GM18870 (cell line): ENCODE data around the gene TEDC1.
"Not testable (repeated sequence)": the region's sequence is repeated elsewhere in the genome, so short reads cannot be mapped to it uniquely, and the experiment has no call there.

ENCODE experiments used
- ATAC-seq: cut with Tn5 transposase; IDR thresholded peaks from one replicate; pipeline ENCODE4 v1.9.1; 2021; ENCODE audit warnings: moderate library complexity; ENCODE audit not compliant: unreplicated experiment

The TEDC1 gene

GRCh38 chr14:105536051-105536450 is 45.0 kb downstream of the TEDC1 start:
- no peak for ATAC-seq

GRCh38 chr14:105536691-105537579 is 45.9 kb downstream of the TEDC1 start:
- ATAC-seq: no peak

DNA sequence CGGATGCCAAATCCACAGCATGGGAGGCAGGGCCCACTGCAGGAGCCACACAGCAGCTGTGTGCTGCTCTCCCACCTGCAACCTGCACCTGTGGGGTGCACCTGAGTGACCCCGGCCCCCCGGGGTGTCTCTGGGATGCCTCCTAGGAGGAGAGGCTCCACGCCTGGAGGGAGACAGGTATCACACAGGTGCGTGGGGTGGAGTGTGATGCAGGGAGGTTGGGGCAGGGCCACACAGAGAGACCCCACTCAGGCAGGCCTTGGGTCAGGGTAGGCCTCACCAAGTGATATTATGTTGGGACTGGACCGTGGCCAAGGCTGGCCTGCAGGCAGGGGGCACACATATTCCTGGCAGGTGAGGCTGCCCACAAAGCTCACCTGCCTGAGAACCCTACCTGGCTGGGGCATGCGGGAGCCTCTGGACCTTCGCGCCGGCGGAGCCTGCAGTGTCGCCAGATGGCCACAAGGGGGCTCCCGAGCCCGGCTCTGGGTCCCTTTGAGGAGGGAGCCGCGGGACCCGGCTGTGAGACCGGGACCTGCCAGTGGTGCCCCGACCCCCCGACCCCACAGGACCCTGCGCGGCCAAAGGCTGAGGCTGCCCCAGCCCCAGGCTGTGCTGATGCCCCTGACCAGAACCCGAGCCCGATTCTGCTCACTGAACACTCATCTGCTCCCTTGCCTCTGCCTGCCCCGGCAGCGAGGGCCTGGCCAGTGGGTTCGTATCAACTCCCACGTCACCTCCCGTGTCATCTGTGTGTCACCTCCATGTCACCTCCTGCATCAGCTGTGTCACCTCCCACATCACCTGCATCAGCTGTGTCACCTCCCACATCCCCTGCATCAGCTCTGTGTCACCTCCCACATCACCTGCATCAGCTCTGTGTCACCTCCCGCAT is 46.8 kb downstream of the TEDC1 start:
- ATAC-seq: no peak

- no peak for ATAC-seq
Measured at GRCh38 chr14:105538481-105539049, 47.5 kb downstream of the TEDC1 start.

DNA sequence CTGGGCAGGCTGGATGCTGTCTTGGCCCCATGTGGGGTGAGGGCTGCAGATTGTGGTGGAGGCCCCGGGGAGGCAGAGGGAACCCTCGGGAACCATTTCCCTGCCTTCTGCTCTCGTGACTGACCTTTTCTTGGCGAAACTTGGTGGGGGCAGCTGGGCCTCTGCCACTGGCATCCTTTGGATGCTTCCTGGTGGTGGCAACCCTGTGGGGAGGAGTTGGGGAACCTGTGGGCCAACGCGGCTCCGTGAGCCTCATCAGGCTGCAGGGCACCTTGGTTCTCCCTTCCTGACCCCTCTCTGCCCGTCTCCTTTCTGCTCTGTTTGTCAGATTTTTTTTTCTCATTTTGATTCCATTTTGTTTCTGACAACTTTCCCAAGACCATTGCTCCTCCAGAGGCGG is 49.8 kb downstream of the TEDC1 start:
- no peak for ATAC-seq

- ATAC-seq: no peak
Measured at GRCh38 chr14:105541218-105541875, 50.3 kb downstream of the TEDC1 start.

DNA sequence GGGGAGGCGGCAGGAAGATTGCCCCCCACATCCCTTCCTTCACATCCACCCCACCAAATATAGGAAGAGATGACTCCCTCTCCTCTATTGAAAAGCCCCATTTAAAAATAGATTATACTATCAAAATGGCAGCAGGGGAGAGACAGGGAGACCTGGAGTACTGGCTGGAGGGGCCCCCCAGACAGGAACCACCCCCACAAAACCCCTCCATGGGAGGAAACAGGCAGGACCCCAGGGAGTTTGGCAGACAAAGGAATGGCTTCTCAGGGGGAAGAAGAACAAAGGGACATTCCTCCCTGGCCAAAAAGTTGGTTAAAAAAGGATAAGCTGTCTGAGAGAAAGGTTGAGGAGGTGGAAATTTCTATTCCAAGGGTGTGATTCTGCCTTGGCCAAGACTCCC is 54.6 kb downstream of the TEDC1 start:
- not testable (repeated sequence) for ATAC-seq

DNA sequence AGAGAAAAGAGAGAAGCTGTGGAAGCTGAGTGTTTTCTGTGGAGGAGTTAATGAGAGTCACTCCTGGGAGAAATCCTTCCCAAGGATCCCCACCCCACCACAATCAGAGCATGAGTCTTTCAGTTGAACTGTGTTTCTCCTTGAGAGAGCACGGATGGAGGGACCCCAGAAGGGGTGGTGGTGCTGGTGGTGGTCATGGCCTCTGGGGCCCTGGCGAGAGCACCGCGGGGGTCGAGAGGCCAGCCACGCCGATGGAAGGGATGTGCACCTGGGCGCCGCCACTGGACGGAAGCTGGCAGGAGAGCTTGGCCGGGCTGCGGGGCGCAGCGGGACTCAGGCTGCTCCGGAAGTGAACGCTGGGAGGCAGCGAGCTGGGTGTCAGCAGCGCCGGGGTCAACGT is 55.4 kb downstream of the TEDC1 start:
- ATAC-seq: not testable (repeated sequence)

DNA sequence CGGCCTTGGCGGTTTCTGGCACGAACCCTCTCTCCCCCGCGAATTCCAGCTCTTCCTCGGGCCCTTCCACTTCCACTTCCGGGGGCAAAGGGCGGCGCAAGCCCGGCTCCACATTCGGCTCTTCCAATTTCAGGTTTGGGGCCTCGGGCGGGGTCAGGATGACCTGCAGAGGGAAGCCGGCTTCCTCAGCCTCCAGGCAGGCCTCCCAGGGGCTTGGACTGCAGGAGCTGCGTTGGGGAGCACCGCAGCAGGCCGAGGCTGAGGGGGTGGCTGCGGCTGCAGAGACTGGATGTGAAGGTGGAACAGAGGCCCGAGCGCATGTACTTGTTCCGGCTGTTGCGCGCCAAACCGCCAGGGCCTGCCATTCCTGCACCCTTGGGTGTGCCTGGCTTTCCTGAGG is 56.0 kb downstream of the TEDC1 start:
- ATAC-seq: not testable (repeated sequence)

DNA sequence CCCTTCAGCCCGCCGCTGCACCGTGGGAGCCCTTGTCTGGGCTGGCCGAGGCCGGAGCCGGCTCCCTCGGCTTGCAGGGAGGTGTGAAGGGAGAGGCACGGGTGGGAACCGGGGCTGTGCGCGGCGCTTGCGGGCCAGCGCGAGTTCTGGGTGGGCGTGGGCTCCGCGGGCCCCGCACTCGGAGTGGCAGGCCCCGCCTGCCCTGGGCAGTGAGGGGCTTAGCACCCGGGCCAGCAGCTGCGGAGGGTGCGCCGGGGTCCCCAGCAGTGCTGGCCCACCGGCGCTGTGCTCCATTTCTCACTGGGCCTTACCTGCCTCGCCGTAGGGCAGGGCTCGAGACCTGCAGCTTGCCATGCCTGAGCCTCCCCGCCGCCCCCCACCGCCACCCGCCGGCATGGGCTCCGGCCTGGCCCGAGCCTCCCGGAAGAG is 56.7 kb downstream of the TEDC1 start:
- no peak for ATAC-seq
